Posterior vena cava (tissue), 2 donors: Measurements from ENCODE around the gene AGPAT1. TPM values are rescaled to one million over a fixed set of nuclear protein-coding genes. Genes with fewer than 3 reads are reported as not detected.
A peak's percentile ranks its signal among the peaks of the same experiment; 100 is the strongest.

Experiments
- DNase-seq: peaks from one replicate; pipeline ENCODE4 v3.0.0-alpha.2; 2020; ENCODE audit warnings: low spot score
- intact Hi-C, 2 donors: fragments of 100-400 bp; cut with DNase I; formaldehyde crosslinking; loops; one replicate each; pipeline versions ENCODE4 v1.14.1 to v1.14.2; 2022 to 2023
- microRNA-seq, 2 donors: library from miRNA; unstranded; fragments of <30 nt; microRNA quantifications; one replicate each; pipeline ENCODE4 v1.2.0, GENCODE V29; 2020 to 2021; ENCODE audit warnings: borderline microRNAs expressed in 2 of 2
- total RNA-seq, 2 donors: library from RNA; stranded (reverse); fragmentation: NEBNext Ultra II Directional; extraction: Animal tissue kit (Norgen Biotek cat#: 25700); gene quantifications; one replicate each; pipeline ENCODE4 v1.2.1, GENCODE V29; 2021
- donor health status: DM: yes; HTN: yes; CAD: no.
- donor health status: DM: yes; HTN: yes; CAD: no.

The AGPAT1 gene
- total RNA-seq, 2 donors from 2014 or later: 42.0 to 53.3 TPM

DNA sequence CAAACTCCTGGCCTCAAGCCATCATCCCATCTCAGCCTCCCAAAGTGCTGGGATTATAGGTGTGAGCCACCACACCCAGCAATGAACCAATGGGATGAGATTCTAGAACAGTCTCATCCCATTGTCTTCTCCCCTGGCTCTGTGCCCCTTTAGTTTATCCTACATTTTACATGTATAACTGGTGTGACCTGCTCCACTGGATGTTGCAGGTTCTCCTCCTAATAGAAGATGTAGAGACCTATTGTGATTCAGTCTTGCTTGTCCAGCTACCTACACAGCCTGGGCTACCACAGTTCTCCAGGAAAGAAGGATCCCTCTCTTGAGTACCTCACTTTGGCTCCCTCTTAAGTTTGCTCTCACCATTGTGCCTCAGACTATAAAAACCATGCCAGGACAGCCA, 43.8 kb downstream of the AGPAT1 start:
- DNase-seq: no peak
- intact Hi-C loops: no loop called here

DNA sequence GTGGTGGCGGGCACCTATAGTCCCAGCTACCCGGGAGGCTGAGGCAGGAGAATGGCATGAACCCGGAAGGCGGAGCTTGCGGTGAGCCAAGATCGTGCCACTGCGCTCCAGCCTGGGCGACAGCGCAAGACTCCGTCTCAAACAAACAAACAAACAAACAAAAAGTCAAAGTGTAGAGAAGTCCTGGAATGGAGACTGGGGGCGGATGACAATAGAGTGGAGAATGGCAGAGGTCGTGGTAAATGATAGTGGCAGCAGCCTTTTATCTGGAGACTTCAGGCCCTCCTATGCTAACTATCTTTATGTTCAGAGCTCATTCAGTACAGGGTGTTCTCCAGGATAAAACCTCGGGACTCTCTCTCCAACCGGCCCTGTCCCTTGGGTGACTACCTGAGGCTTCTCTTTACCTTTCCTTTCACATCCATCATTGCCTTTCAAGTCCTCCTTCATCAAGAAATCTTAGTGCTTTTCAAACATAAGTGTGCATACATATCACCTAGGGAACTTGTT, 44.4 kb downstream of the AGPAT1 start:
- DNase-seq: no peak
- intact Hi-C loops: no loop called here

DNA sequence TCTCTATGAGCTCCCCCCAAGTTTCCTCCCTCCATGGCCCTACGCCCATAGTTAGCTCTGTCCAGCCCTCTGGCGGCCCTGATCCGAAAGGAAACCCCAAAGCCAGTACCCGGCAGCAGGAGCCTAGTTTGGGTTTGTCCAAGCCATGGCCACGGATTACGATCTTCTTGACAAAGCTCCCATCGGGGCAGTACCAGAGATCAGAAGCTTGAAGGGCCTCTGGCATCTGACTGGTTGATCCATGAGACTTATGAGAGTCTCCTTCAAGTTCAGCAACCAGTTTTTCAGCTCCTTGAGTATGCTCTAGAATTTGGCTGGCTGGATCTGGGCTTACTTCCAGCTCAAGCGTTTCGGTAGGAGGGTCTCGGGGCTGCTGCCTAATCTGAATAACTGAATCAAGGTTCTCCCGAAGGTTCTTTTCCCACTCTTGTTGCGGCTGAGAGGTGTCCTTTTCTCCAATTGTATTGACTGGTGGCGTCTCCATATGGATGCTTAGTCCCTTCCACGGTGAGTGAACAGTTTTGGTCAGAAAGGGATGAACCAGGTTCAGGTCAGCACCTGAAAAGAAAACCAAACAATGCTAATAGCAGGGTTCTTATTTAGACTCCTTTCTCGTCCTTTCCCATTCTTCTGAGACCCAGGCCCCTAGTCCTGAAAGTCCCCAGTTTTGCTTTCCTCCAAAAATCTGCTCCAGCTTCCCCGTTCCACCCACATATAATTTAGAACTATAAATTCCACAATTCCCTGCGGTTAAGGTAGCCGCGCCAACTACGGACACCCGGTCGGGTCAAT, 46.4 kb downstream of the AGPAT1 start:
- intact Hi-C loops: loop anchor here in 1 of 2 donors (5.0 kb wide), 1 partner anchor 48 kb away; the partner anchor contains the start of genes AGPAT1 and RNF5
- DNase-seq: no peak

DNA sequence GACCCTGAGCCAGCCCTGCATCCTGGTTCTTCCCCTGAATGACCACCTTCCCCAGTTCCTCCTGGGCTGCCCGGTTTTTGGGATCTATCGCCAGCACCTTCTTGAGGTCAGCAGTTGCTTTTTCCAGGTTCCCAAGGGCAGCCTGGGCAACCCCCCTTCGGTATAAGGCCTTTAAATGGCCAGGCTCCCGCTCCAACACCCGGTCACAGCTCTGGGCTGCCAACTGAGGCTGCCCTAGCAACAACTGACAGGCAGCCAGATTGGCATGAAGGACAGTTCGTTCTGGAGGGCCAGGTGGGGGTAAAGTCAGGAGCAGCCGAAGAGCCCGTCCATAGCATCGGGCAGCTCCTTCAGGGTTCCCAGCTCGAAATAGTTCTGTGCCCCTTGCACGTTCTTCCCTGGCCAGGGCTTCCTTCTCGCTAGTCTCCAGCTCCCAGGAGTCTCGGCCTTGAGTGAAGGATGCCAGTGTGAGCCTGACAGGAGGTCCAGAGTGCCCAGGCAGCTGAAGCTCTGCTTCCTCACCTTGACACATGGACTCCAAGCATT, 47.1 kb downstream of the AGPAT1 start:
- intact Hi-C loops: loop anchor here in 1 of 2 donors (5.0 kb wide), 1 partner anchor 48 kb away; the partner anchor contains the start of genes AGPAT1 and RNF5
- DNase-seq: no peak

- intact Hi-C loops: loop anchor here in 1 of 2 donors (5.0 kb wide), 1 partner anchor 49 kb away; the partner anchor contains the start of genes AGPAT1 and RNF5
- DNase-seq: peak; percentile 99
Observed at GRCh38 chr6:32127717-32128592, 47.9 kb downstream of the AGPAT1 start, which contains the start of gene ATF6B. Gene ATF6B, minus strand, starts transcription at chr6:32128246. Its CDS starts 39 bp downstream, at chr6:32128207.

DNA sequence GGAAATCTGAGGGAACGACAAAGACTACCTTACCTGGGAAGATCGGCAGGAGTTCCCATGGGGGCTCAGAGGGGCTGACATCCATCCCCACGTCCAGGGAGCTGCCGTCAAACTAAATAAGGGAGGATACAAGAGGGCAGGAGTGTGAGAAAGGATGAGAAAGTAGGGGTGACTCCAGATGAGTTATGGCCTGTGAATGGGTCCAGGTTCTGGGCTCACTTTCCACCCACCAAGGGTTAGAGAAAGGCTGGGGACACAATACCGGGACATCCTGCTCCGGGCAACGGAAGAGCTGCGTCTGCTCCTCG, 48.5 kb downstream of the AGPAT1 start:
- DNase-seq: no peak
- intact Hi-C loops: loop anchor here in 1 of 2 donors (5.0 kb wide), 1 partner anchor 50 kb away; the partner anchor contains the start of genes AGPAT1 and RNF5

DNA sequence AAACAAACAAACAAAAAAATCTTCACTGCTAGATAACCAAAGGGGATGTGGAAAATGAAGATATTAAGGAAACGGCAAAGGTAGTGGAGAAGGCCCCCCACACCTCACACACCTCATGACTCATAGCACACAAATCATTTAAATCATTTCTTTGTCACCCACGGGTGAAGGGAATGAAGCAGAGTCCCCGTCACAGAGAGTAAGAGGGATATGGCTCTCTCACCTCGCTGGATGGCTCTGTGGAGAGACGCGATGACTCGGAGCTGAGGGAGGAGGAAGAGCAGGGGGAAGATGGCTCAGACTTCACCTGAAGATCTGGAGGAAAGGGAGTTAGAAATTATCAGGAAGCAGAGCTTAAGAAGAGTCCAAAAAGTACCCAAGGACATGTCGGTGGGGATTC, 49.0 kb downstream of the AGPAT1 start:
- intact Hi-C loops: loop anchor here in 1 of 2 donors (5.0 kb wide), 1 partner anchor 50 kb away; the partner anchor contains the start of genes AGPAT1 and RNF5
- no peak for DNase-seq

DNA sequence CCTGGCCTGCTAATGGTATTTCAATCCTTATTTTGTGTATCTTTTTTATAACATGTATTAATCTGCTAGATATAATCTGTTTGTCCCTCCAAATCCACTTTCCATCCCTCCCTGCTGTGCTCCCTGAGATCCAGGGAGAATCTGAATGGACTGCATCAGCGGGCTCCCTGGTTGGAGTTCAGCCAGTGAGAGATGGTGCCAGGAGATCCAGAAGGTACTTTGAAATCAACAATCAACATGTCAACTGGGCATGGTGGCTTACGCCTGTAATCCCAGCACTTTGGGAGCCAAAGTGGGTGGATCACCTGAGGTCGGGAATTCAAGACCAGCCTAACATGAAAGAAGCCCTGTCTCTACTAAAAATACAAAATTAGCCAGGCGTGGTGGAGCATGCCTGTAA, 52.2 kb downstream of the AGPAT1 start:
- no peak for DNase-seq
- intact Hi-C loops: no loop called here

- intact Hi-C loops: loop anchor here in 1 of 2 donors (1.0 kb wide), 1 partner anchor 22 kb away; no protein-coding TSS in a partner anchor
- DNase-seq: no peak
Observed at GRCh38 chr6:32120573-32121059, 55.3 kb downstream of the AGPAT1 start.

DNA sequence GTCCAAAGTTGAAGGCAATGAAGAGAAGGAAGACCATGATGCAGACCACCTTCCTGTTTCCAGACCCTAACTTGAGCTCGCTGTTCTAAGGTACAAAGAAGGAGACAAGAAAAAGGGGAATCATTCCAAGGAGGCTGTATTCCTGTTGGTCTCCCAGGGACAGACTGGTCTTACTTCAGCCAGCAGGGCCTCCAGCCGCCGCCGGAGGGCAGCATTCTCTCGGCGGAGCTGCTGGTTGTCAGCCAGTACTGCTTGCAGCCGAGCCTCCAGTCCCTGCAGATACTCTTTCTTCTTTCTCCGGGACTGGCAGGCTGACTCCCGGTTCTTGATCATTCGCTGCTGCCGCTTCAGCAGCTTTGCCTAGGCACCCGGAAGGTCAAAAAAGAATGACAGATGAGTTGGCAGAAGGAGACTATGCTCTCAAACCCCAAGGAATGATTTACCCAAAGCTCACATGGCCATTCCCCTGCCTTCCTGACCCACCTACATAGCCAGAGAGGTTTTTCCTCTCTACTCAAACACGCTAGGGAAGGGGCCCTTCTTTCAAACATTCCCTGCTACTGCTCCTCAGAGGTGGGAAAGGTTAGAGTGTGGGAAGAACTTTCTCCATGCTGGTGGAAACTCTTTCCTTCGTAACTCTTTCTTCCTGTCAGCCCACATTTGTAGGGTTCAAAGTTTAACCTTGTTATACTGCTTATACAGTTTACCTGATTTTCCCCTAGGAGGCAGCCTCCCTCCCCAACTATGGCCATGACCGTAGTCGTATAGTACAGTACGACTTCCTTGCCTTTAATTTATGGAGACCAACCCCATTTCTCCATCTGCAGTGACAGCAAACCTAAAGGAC, 56.9 kb downstream of the AGPAT1 start:
- peak; percentile 97 for DNase-seq
- intact Hi-C loops: loop anchor here in 1 of 2 donors (5.0 kb wide), 2 partner anchors 38 to 73 kb away; partner anchors contain the start of genes GPSM3 and PBX2

Small RNA genes within 50 kb of the gene (microRNA-seq; reads per million reads assigned to microRNA genes)
- gene MIR6721: 0.78 to 1.9 reads per million in 2 donors
- gene MIR6833: 0 to 0.26 reads per million in 2 donors

Other genes starting within 250 kb of the AGPAT1 start
- gene C2, start 248.4 kb downstream of the AGPAT1 start, total RNA-seq: 10 to 100 TPM; 14.0 to 59.6 TPM
- gene CFB, start 230.0 kb downstream of the AGPAT1 start, total RNA-seq: 10 to 100 TPM; 35.8 to 83.3 TPM
- gene NELFE, start 217.1 kb downstream of the AGPAT1 start, total RNA-seq: 10 to 100 TPM; 41.6 to 52.0 TPM
- gene SKIC2, start 216.9 kb downstream of the AGPAT1 start, total RNA-seq: 10 to 100 TPM; 41.6 to 42.9 TPM
- gene DXO, start 203.9 kb downstream of the AGPAT1 start, total RNA-seq: 10 to 100 TPM; 14.5 to 15.5 TPM
- 10 to 100 TPM; 27.5 to 51.7 TPM for gene C4A, start 194.0 kb downstream of the AGPAT1 start, total RNA-seq
- 100 to 1,000 TPM in 1 of 2 donors, 10 to 100 TPM in 1; 45.4 to 121 TPM for gene C4B, start 161.3 kb downstream of the AGPAT1 start, total RNA-seq
- 1 to 10 TPM in 1 of 2 donors, under 1 TPM in 1; 0.56 to 2.5 TPM for gene CYP21A2, start 137.7 kb downstream of the AGPAT1 start, total RNA-seq
- 100 to 1,000 TPM; 189 to 407 TPM for gene TNXB, start 66.7 kb downstream of the AGPAT1 start, total RNA-seq
- 10 to 100 TPM; 39.0 to 63.1 TPM for gene ATF6B, start 47.8 kb downstream of the AGPAT1 start, total RNA-seq
- gene FKBPL, start 45.8 kb downstream of the AGPAT1 start, total RNA-seq: 1 to 10 TPM; 2.0 to 2.8 TPM
- gene PRRT1, start 24.1 kb downstream of the AGPAT1 start, total RNA-seq: 1 to 10 TPM; 2.6 to 3.6 TPM
- gene PPT2, start 21.9 kb downstream of the AGPAT1 start, total RNA-seq: 10 to 100 TPM; 14.2 to 18.4 TPM
- 10 to 100 TPM; 16.9 to 19.2 TPM for gene EGFL8, start 11.5 kb downstream of the AGPAT1 start, total RNA-seq
- 10 to 100 TPM; 43.2 to 46.7 TPM for gene RNF5, start 2.3 kb upstream of the AGPAT1 start, total RNA-seq
- 1 to 10 TPM; 4.6 to 7.3 TPM for gene AGER, start 8.2 kb upstream of the AGPAT1 start, total RNA-seq
- gene PBX2, start 14.1 kb upstream of the AGPAT1 start, total RNA-seq: 10 to 100 TPM; 49.4 to 53.1 TPM
- gene GPSM3, start 16.6 kb upstream of the AGPAT1 start, total RNA-seq: 10 to 100 TPM; 15.4 to 22.1 TPM
- gene NOTCH4, start 48.0 kb upstream of the AGPAT1 start, total RNA-seq: 10 to 100 TPM; 17.3 to 24.1 TPM
- not detected for gene TSBP1, start 195.8 kb upstream of the AGPAT1 start, total RNA-seq
- gene BTNL2, start 231.1 kb upstream of the AGPAT1 start, total RNA-seq: not detected